ENCODE results near the gene NOD1. TPM values are rescaled to one million over a fixed set of nuclear protein-coding genes. Genes with fewer than 3 reads are reported as not detected.

The NOD1 gene
- total and polyA plus RNA-seq, 2 of the 8 experiments (the other 6 are each of a cell fraction or from before 2014, with no cell fraction given) = 3.8 to 6.5 TPM

- TF ChIP-seq, protein P1, sequence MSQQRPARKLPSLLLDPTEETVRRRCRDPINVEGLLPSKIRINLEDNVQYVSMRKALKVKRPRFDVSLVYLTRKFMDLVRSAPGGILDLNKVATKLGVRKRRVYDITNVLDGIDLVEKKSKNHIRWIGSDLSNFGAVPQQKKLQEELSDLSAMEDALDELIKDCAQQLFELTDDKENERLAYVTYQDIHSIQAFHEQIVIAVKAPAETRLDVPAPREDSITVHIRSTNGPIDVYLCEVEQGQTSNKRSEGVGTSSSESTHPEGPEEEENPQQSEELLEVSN (IDR thresholded peaks at IDR 0.05) = no peak
- TF ChIP-seq NRF1 (IDR thresholded peaks at IDR 0.05; ENCODE audit: low read depth, low read length) (no peak), NANOG (IDR thresholded peaks at IDR 0.05; ENCODE audit: insufficient read depth, low read depth, low read length, poor library complexity, severe bottlenecking) (no peak)
- TF ChIP-seq, protein P2, sequence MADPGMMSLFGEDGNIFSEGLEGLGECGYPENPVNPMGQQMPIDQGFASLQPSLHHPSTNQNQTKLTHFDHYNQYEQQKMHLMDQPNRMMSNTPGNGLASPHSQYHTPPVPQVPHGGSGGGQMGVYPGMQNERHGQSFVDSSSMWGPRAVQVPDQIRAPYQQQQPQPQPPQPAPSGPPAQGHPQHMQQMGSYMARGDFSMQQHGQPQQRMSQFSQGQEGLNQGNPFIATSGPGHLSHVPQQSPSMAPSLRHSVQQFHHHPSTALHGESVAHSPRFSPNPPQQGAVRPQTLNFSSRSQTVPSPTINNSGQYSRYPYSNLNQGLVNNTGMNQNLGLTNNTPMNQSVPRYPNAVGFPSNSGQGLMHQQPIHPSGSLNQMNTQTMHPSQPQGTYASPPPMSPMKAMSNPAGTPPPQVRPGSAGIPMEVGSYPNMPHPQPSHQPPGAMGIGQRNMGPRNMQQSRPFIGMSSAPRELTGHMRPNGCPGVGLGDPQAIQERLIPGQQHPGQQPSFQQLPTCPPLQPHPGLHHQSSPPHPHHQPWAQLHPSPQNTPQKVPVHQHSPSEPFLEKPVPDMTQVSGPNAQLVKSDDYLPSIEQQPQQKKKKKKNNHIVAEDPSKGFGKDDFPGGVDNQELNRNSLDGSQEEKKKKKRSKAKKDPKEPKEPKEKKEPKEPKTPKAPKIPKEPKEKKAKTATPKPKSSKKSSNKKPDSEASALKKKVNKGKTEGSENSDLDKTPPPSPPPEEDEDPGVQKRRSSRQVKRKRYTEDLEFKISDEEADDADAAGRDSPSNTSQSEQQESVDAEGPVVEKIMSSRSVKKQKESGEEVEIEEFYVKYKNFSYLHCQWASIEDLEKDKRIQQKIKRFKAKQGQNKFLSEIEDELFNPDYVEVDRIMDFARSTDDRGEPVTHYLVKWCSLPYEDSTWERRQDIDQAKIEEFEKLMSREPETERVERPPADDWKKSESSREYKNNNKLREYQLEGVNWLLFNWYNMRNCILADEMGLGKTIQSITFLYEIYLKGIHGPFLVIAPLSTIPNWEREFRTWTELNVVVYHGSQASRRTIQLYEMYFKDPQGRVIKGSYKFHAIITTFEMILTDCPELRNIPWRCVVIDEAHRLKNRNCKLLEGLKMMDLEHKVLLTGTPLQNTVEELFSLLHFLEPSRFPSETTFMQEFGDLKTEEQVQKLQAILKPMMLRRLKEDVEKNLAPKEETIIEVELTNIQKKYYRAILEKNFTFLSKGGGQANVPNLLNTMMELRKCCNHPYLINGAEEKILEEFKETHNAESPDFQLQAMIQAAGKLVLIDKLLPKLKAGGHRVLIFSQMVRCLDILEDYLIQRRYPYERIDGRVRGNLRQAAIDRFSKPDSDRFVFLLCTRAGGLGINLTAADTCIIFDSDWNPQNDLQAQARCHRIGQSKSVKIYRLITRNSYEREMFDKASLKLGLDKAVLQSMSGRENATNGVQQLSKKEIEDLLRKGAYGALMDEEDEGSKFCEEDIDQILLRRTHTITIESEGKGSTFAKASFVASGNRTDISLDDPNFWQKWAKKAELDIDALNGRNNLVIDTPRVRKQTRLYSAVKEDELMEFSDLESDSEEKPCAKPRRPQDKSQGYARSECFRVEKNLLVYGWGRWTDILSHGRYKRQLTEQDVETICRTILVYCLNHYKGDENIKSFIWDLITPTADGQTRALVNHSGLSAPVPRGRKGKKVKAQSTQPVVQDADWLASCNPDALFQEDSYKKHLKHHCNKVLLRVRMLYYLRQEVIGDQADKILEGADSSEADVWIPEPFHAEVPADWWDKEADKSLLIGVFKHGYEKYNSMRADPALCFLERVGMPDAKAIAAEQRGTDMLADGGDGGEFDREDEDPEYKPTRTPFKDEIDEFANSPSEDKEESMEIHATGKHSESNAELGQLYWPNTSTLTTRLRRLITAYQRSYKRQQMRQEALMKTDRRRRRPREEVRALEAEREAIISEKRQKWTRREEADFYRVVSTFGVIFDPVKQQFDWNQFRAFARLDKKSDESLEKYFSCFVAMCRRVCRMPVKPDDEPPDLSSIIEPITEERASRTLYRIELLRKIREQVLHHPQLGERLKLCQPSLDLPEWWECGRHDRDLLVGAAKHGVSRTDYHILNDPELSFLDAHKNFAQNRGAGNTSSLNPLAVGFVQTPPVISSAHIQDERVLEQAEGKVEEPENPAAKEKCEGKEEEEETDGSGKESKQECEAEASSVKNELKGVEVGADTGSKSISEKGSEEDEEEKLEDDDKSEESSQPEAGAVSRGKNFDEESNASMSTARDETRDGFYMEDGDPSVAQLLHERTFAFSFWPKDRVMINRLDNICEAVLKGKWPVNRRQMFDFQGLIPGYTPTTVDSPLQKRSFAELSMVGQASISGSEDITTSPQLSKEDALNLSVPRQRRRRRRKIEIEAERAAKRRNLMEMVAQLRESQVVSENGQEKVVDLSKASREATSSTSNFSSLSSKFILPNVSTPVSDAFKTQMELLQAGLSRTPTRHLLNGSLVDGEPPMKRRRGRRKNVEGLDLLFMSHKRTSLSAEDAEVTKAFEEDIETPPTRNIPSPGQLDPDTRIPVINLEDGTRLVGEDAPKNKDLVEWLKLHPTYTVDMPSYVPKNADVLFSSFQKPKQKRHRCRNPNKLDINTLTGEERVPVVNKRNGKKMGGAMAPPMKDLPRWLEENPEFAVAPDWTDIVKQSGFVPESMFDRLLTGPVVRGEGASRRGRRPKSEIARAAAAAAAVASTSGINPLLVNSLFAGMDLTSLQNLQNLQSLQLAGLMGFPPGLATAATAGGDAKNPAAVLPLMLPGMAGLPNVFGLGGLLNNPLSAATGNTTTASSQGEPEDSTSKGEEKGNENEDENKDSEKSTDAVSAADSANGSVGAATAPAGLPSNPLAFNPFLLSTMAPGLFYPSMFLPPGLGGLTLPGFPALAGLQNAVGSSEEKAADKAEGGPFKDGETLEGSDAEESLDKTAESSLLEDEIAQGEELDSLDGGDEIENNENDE (IDR thresholded peaks at IDR 0.05; ENCODE audit: insufficient replicate concordance, low read length) = no peak
These were observed 24.7 kb downstream of the NOD1 start (continued) for GRCh38 chr7:30453921-30454320.

Data from H1 (cell line).